ENCODE measurements around the gene CCDC120.

Gene CCDC120

DNA sequence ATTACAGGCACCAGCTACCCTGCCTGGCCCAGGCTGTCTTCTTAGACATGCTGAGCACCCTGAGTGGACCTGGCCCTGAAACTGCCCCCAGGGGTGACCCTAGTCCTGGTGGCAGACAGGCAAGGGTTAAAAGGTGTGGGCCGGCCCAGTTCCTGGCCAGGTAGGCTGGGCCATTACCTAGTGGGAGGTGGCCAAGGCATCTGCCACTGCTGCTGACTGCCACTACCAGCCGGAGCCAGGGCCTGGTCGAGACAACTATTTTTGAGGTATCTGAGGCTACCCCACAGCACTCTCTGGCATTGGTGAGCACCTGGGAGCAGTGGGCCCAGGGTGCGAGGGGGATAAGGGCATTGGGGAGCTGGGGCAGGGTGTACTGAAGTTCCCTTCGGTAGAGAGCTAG, at the start of gene CCDC120:
CCDC120 (plus strand) TSS at position 206 of the 400 bp plus-strand sequence. CDS start 3,043 bp downstream, outside the sequence.
- no peak for DNase-seq (ENCODE audit: low spot score)

GRCh38 chrX:49019050-49019449, 39.7 kb upstream of the CCDC120 start:
- DNase-seq (ENCODE audit: low spot score): no peak

DNA sequence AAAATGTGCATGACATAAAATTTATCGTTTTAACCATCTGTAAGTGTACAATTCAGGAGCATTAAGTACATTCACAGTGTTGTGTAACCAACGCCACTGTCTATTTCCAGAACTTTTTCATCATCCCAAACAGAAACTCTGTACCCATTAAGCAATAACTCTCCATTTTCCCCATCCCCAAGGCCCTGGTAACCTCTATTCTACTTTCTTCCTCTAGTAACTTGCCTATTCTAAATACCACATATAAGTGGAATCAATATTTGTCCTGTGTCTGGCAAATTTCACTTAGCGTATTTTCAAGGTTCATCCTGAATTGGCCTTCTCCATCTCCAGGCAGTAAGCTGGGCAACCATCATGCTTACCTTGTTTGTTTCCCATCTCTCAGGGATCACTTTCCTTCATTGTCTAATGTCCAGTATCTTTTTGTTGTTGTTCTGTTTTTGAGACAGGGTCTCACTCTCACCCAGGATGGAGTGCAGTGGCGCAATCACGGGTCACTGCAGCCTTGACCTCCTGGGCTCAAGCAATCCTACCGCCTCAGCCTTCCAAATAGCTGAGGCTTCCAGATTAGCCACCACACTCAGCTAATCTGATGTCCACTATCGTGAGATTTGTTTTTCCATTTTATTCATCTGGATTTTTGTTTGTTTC, 39.1 kb upstream of the CCDC120 start:
- DNase-seq (ENCODE audit: low spot score): no peak

DNA sequence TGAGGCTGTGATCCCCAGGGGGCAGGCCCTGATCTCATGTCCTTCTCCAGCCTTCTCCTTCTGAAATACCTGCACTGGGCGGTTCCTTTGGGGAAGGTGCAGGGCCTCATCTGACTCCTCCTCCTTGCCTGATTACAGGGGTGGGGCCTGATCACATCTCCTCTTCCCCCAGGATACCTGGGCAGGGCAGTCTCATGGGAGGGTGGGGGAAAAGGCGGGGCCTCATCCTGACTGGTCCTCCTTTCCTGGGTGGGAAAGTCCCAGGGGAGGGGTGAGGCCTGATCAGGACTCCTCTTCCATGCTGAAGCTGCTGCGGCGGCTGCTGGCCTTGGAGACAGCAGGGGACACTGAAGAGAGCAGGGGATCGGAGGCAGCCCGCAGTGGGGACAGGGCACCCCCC, 28.9 kb upstream of the CCDC120 start:
- DNase-seq (ENCODE audit: low spot score): no peak

DNA sequence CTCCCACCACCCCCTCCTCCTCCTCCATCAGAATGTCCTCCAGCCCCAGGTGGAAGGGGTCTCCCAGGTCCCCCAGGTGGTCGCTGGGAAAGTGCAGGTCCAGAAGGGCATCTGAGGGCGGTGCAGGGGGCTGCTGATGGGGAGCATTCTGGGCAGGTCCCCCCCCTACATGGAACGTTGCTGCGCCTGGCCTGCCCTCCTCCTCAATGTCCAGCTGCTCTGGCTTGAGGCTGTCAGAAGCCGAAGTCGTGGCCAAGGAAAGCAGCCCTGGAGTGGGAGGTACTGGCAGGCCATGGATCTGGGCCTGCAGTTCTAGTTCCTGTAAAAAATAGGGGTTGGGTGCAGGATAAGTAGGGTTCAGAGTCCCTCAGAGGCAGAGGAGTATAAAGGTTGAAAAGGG, 28.5 kb upstream of the CCDC120 start:
- DNase-seq (ENCODE audit: low spot score): no peak

DNA sequence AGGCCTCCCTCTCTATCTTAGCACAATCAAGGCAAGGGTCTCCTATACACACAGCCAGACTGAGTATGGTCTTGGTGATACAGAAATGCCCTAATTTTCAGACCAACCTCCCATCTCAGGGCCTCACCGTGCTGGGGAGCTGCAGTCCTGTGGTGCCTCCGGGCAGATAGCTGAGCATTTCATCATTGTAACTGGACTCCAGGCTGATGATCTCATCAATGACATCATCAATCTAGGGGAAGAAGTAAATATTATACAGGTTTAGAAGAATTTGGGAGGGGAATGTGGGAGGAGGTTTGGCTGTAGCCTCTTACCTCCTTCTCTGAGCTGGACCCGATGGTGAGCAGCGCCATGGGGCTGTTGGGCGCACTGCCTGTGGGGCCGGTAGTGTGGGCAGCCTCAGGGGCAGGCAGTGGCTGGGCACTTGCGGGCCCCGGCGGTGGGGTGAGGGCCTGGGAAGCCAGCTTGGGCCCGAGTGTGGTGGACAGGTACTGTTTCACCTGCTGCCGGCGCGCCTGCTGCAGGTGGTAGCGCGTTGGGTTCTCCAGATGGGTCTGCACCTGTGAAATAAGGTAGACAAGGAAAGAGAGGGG, 20.8 kb upstream of the CCDC120 start:
- no peak for DNase-seq (ENCODE audit: low spot score)

DNA sequence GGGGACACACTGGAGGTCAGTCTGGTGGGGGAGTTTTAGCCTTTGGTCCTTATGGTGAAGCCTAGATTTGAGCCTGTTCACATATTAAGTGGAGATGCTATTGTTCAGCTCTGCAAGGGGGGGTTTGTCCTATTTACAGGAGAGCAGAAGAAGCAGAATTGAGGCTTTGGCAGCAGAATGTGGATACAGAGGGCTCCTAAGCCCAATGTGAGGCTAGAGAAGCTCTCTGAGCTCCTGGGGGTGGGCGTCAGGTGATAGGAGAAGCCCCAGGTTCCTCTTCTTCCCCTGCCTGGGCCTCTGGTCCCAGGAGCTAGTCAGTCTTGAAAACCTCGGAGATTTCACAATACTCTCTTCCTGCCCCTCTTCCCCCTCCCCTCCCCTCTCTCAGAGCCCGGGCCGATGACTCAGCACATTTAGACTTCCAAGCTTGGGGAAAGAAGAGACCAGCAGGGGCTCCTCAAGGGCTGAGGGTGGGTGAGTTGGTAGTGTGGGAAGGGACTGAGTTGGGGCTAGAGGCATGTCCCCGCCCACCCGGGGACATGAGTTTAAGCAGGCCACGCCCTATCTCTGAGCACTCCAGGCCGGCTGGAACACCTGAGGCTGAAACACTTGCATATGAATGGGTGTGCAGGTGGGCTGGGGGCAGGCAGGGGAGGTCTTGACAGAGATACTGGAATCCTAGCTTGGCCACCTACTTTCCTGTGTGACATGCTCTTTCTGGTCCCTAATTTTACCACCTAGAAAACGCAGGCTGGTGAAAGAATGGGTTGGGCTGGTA, 19.0 kb upstream of the CCDC120 start:
- DNase-seq (ENCODE audit: low spot score): no peak

DNA sequence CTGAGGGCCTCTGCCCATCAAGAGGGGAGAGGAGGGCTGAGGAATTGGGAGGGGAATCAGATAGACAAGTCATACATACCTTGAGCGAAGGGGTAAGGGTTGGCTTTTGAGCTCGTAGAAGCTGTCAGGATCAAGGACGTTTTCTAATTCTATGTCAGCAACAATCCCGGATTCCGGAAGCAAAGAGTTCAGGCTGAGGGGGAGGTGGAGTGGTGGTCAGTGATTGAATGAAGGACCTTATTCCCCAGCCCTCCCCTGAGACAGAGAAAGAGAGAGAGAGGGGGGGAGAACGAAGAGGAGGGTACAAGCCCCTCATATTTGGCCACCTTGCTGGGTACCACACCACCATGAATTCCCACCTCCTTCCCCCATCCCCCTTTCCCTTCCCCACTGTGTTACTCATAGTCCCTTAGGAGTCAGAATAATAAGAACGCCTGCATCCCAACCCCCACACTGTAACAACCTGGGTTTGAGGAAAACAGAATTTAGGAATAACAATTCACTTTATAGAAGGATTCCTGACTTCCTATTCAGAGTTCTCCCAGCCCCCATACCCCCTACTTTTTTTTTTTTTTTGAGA, 18.3 kb upstream of the CCDC120 start:
- no peak for DNase-seq (ENCODE audit: low spot score)

- DNase-seq (ENCODE audit: low spot score): no peak
These were observed 16.8 kb upstream of the CCDC120 start for GRCh38 chrX:49041744-49042580.

- DNase-seq (ENCODE audit: low spot score): no peak
These were observed 16.1 kb upstream of the CCDC120 start for GRCh38 chrX:49042581-49043219.

DNA sequence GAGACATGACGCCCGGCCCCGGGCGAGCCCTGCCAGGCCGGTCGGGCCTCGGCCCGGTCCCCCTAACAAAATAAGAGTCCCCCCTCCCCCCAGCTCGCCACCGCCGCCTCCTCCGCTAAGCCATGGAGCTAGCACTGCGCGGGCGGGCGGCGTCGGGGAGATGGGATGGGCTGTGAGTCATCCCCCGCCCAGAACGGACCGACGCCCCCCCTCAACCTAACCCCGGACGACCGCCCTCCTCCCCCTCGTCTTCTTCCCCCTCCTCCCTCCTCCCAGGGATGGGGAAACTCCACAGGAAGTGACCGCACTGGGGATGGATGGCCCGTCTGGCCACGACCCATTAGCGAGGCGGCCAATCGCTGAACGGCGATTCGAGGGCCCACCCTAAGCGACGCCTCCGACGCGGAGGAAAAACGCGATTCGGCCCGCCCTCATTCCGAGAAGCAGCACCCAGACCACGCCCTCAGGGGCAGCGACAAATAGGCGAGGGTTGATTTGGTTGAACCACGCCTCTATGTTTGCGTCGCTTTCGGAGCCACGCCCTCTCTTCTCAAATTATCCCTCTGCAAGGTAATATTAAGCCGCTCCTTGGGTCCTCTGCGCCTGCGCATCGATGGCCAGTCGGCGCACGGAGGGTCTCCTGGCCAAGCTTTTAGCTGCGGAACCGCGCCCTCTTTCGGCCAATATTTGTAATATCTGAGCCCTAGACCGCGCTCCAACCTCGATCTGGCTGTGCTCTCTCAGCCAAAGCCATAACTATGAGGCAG, 15.4 kb upstream of the CCDC120 start, which contains the start of gene TFE3:
TFE3 (minus strand) TSS at position 138 of the 767 bp plus-strand sequence; CDS start at position 7, 131 bp downstream.
- DNase-seq (ENCODE audit: low spot score): peak; percentile 92

DNA sequence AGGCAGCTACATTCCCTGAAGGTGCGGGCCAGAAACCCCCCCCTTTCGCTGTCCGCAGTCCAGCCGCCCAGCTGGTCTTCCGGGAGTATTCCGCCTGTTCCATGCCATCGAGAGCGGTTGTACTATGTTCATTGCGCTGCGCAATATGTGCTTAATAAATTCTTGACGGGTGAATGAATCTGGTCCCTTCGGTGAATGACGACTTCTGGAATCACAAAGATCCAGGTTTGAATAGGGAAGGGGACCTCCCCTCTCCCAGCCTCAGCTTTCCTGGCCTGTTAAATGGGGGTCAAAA, 14.9 kb upstream of the CCDC120 start:
- no peak for DNase-seq (ENCODE audit: low spot score)

GRCh38 chrX:49053223-49054072, 5.4 kb upstream of the CCDC120 start:
- peak; percentile 76 for DNase-seq (ENCODE audit: low spot score)

- no peak for DNase-seq (ENCODE audit: low spot score)
These were observed 4.6 kb upstream of the CCDC120 start for GRCh38 chrX:49054073-49054762.

DNA sequence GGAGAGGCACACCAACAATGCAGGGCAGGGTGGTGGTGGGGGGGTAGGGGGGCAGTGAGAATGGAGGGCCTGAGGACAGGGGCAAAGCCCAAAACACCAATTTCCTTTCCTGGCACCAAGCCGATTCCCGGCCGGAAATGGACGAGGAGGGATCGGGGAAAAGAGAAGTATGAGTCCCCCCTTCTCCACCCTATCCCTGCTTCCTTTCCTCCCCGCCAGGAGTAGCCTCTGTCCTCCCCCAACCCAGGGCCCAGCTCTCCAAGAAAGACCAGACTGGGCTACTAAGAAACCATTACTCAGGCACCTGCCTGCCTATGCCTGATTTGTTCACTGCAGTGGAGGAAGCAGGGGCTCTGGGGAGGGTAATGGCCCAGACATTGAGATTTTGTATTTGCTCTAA, 402 bp downstream of the CCDC120 start:
- DNase-seq (ENCODE audit: low spot score): no peak

- DNase-seq (ENCODE audit: low spot score): no peak
These were observed 884 bp downstream of the CCDC120 start for GRCh38 chrX:49059681-49060085.

DNA sequence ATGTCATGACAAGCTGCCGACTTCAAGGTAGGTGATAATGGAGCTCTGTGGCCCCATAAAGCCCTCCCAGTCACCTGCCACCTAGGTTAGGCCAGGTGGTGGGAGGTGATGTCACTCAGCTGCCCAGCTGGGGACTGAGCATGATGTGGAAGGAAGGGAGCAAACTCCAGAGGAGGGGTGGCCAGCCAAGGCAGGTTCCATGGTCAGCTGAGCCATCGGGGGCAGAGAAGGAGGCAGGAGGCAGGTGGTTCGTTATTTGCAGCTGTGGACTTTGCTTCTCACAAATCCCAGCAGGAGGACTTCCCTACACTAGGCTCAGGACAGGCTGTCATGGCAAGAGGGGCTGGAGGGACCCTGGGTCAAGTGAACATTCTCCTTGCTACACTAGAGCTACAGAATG, 2.1 kb downstream of the CCDC120 start:
- no peak for DNase-seq (ENCODE audit: low spot score)

DNA sequence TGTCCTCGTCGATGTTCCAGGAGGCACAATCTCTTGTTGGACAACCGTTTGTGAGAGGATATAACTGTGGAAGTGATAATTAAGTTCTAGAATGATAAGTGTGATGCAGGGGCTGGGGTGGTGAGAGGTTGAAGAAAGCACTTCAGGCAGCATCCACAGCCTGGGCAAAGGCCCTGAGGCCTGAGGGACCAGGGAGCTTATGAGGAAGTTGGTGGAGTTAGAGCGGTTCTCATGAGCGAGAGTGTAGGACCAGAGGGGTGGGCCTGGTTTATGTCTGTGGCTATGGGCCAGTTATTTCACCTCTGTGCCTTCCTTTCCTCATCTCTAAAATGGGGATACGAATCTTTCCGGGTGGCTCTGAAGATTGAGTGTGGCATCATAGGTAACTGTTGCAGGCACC, 2.7 kb downstream of the CCDC120 start:
- no peak for DNase-seq (ENCODE audit: low spot score)

DNA sequence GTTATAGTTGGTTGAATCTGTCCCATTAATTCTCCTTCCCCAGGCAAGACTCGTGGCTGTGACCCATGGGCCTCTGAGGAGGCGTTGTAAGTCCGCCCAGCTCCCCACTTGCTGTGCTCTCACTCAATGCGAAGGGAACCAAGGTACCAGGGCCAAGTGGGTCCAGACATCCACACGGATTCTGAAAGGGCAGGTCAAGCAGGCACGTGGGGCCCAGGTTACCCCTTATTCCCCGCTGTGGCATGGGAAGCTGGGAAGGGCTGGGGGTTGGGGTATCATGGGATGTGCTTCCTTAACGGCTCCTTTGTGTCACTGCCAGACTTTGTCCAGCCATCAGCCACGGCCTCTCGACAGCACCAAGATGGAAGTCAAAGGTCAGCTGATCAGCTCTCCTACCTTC, 3.1 kb downstream of the CCDC120 start:
- DNase-seq (ENCODE audit: low spot score): no peak

All from left forelimb (tissue), 1 donor.